Neural progenitor cell (in vitro differentiated cells): Measurements from ENCODE around the gene MIDN. TPM values are rescaled to one million over a fixed set of nuclear protein-coding genes. Genes with fewer than 3 reads are reported as not detected.

ENCODE experiments used
- DNase-seq: peaks from one replicate; pipeline ENCODE4 v3.0.0-alpha.2; 2016; ENCODE audit warnings: low spot score
- H2AFZ ChIP-seq: fragments of 200-600 bp; sonication (generic); replicated peaks from 2 replicates; pipeline ENCODE4 v1.6.1; 2016; ENCODE audit warnings: antibody characterized with exemption
- H3F3A ChIP-seq: fragments of 200-600 bp; sonication (generic); 2 replicates; pipeline ENCODE4 v1.6.1; 2016; ENCODE audit warnings: antibody characterized with exemption, low read depth
- H3K27ac ChIP-seq: fragments of 200-600 bp; sonication (generic); 2 replicates; pipeline ENCODE4 v1.5.1; 2016; ENCODE audit warnings: mild to moderate bottlenecking
- H3K27me3 ChIP-seq: fragments of 200-600 bp; sonication (generic); 2 replicates; pipeline ENCODE4 v1.6.1; 2016; ENCODE audit warnings: mild to moderate bottlenecking, moderate library complexity
- H3K36me3 ChIP-seq: fragments of 200-600 bp; sonication (generic); 2 replicates; pipeline ENCODE4 v1.5.1; 2016
- H3K4me1 ChIP-seq: fragments of 200-600 bp; sonication (generic); 2 replicates; pipeline ENCODE4 v1.6.1; 2016; ENCODE audit warnings: mixed run types
- H3K4me2 ChIP-seq: fragments of 200-600 bp; sonication (generic); 2 replicates; pipeline ENCODE4 v1.6.1; 2016
- H3K4me3 ChIP-seq: fragments of 200-600 bp; sonication (generic); 2 replicates; pipeline ENCODE4 v1.5.1; 2016
- H3K79me2 ChIP-seq: fragments of 200-600 bp; sonication (generic); 2 replicates; pipeline ENCODE4 v1.6.1; 2016; ENCODE audit warnings: low read depth
- H3K9ac ChIP-seq: fragments of 200-600 bp; sonication (generic); 2 replicates; pipeline ENCODE4 v1.6.1; 2016
- H3K9me3 ChIP-seq: fragments of 200-600 bp; sonication (generic); 2 replicates; pipeline ENCODE4 v1.5.1; 2016; ENCODE audit warnings: low read depth
- H4K20me1 ChIP-seq: fragments of 200-600 bp; sonication (generic); 2 replicates; pipeline ENCODE4 v1.6.1; 2016; ENCODE audit warnings: low read depth
- H3K27ac Mint-ChIP-seq: 3 replicates; pipeline ENCODE4 v1.8.0; 2021; ENCODE audit warnings: mixed read lengths
- H3K27me3 Mint-ChIP-seq: 2 replicates; pipeline ENCODE4 v1.8.0; 2022; ENCODE audit warnings: low read depth, mild to moderate bottlenecking, inconsistent platforms, moderate library complexity, mixed read lengths; ENCODE audit not compliant: insufficient read depth
- H3K36me3 Mint-ChIP-seq: 3 replicates; pipeline ENCODE4 v1.8.0; 2021; ENCODE audit warnings: mixed read lengths
- H3K4me1 Mint-ChIP-seq: 3 replicates; pipeline ENCODE4 v1.8.0; 2021; ENCODE audit warnings: mixed read lengths
- H3K4me3 Mint-ChIP-seq: 3 replicates; pipeline ENCODE4 v1.8.0; 2021; ENCODE audit warnings: mild to moderate bottlenecking, moderate library complexity, mixed read lengths
- H3K9me3 Mint-ChIP-seq: 3 replicates; pipeline ENCODE4 v1.8.0; 2020; ENCODE audit warnings: mixed read lengths
- CTCF ChIP-seq: fragments of 200-600 bp; sonication (generic); IDR thresholded peaks from 2 replicates; pipeline ENCODE4 v1.5.1; 2017; ENCODE audit warnings: antibody characterized with exemption, mild to moderate bottlenecking
- EZH2 ChIP-seq: fragments of 200-600 bp; sonication (generic); IDR thresholded peaks from 2 replicates; pipeline ENCODE4 v1.6.1; 2017; ENCODE audit warnings: antibody characterized with exemption, mild to moderate bottlenecking, moderate library complexity
- EZH2phosphoT487 ChIP-seq: fragments of 200-600 bp; sonication (generic); IDR thresholded peaks from 2 replicates; pipeline ENCODE4 v1.6.1; 2017; ENCODE audit warnings: antibody characterized with exemption
- total RNA-seq: library from RNA; depleted of rRNA; stranded (reverse); fragments of >200 nt; gene quantifications from 2 replicates; pipeline ENCODE4 v1.2.3, GENCODE V29; 2015; ENCODE audit warnings: low replicate concordance

MIDN gene
- total RNA-seq, 1 donor from 2014 or later: 16.1 TPM

- no peaks in the 10 kb centered on the region for H3K36me3 ChIP-seq
- no peak for DNase-seq
- peaks cover 95% of the 10 kb centered on the region for H4K20me1 ChIP-seq
- no peaks in the 10 kb centered on the region for H3K9me3 ChIP-seq
- peaks cover 4% of the 10 kb centered on the region for H3F3A ChIP-seq
- H2AFZ ChIP-seq: no peak overlapping the region
- H3K36me3 Mint-ChIP-seq: peaks cover 12% of the 10 kb centered on the region
- H3K4me1 ChIP-seq: peaks cover 5% of the 10 kb centered on the region
- TF ChIP-seq CTCF: no peak
- TF ChIP-seq EZH2phosphoT487: no peak
- TF ChIP-seq EZH2: no peak
- H3K4me3 Mint-ChIP-seq: peak overlapping the region; percentile 38
- no peak overlapping the region for H3K4me2 ChIP-seq
- H3K9ac ChIP-seq: no peak overlapping the region
- no peak overlapping the region for H3K4me3 ChIP-seq
- H3K9me3 Mint-ChIP-seq: no peaks in the 10 kb centered on the region
- no peaks in the 10 kb centered on the region for H3K27me3 ChIP-seq
- no peak overlapping the region for H3K27ac Mint-ChIP-seq
- peaks cover 35% of the 10 kb centered on the region for H3K4me1 Mint-ChIP-seq
- no peaks in the 10 kb centered on the region for H3K27me3 Mint-ChIP-seq
- H3K27ac ChIP-seq: no peak overlapping the region
- peaks cover 100% of the 10 kb centered on the region for H3K79me2 ChIP-seq
Observed at GRCh38 chr19:1214299-1214861, 34.0 kb upstream of the MIDN start.

- peaks cover 33% of the 10 kb centered on the region for H3K4me1 Mint-ChIP-seq
- no peak for DNase-seq
- Histone ChIP-seq H3K27me3 (no peaks in the 10 kb centered on the region), H3K36me3 (no peaks in the 10 kb centered on the region), H4K20me1 (peaks cover 93% of the 10 kb centered on the region), H3K4me1 (peaks cover 5% of the 10 kb centered on the region), H3K4me2 (no peak overlapping the region), H3K9me3 (no peaks in the 10 kb centered on the region), H3K79me2 (peaks cover 93% of the 10 kb centered on the region), H2AFZ (no peak overlapping the region), H3K27ac (peak overlapping the region; percentile 29), H3F3A (peaks cover 4% of the 10 kb centered on the region), H3K4me3 (no peak overlapping the region), H3K9ac (no peak overlapping the region)
- H3K27ac Mint-ChIP-seq: no peak overlapping the region
- H3K4me3 Mint-ChIP-seq: no peak overlapping the region
- no peaks in the 10 kb centered on the region for H3K27me3 Mint-ChIP-seq
- peaks cover 9% of the 10 kb centered on the region for H3K36me3 Mint-ChIP-seq
- no peaks in the 10 kb centered on the region for H3K9me3 Mint-ChIP-seq
- TF ChIP-seq EZH2phosphoT487 (no peak), CTCF (no peak), EZH2 (no peak)
Observed at GRCh38 chr19:1214862-1215731, 33.3 kb upstream of the MIDN start.

GRCh38 chr19:1216756-1217155, 31.6 kb upstream of the MIDN start:
- no peak for DNase-seq
- Histone ChIP-seq H3K79me2 (peaks cover 77% of the 10 kb centered on the region), H3K27ac (no peak overlapping the region), H4K20me1 (peaks cover 89% of the 10 kb centered on the region), H2AFZ (no peak overlapping the region), H3K4me1 (peaks cover 5% of the 10 kb centered on the region), H3K9ac (no peak overlapping the region), H3K27me3 (no peaks in the 10 kb centered on the region), H3K9me3 (no peaks in the 10 kb centered on the region), H3F3A (peaks cover 4% of the 10 kb centered on the region), H3K36me3 (no peaks in the 10 kb centered on the region), H3K4me2 (no peak overlapping the region), H3K4me3 (no peak overlapping the region)
- Mint-ChIP-seq H3K4me1 (peaks cover 27% of the 10 kb centered on the region), H3K36me3 (peaks cover 4% of the 10 kb centered on the region), H3K27me3 (no peaks in the 10 kb centered on the region), H3K27ac (peak overlapping the region; percentile 33), H3K9me3 (no peaks in the 10 kb centered on the region), H3K4me3 (no peak overlapping the region)
- no peak for TF ChIP-seq EZH2phosphoT487
- TF ChIP-seq EZH2: no peak
- TF ChIP-seq CTCF: no peak
